IPS DF 4.7 (cell line): ENCODE results near the gene SLC16A7.
"Not testable (repeated sequence)": the region's sequence is repeated elsewhere in the genome, so short reads cannot be mapped to it uniquely, and the experiment has no call there.

Source experiments
- DNase-seq: peaks from one replicate; pipeline ENCODE4 v3.0.0-alpha.2; 2013; ENCODE audit warnings: low spot score; ENCODE audit errors: extremely low read depth

Gene SLC16A7

DNA sequence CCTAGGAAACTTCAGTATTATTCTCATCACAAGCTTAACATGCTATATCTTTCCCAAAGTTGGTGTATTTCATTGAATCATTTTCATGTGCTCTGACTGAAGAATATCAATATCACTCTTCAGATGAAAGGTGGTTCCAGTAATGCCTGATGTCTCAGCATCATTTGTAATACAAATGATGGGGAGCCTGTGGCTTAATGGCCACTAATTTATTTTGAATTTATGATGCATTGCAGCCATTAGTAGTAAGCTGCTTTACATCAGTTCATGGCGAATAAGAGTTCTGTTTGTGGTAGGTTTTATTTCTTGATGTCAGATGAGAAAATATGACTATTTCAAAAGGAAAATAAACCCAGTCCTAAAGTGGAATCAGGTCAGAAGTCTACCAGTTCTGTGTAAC lies 139.4 kb downstream of the SLC16A7 start:
- DNase-seq: no peak

DNA sequence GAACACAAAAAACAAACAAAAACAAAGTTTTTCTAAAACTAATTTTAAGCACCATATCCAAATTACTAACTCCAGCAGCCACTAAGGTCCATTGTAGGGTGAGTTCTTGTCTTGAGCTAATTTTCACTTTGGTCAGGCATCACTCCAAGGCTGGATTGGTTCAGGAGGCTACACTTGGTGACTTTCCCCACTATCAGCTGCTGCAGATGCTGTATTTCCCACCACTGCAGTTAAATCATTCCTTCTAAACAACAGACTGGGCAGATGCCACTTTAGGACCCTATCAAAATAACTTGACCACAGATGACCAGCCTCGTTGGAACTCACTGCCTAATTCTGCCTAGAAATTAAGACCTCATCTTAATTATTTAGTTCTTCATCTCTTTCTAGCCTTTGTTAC lies 140.5 kb downstream of the SLC16A7 start:
- no peak for DNase-seq

DNA sequence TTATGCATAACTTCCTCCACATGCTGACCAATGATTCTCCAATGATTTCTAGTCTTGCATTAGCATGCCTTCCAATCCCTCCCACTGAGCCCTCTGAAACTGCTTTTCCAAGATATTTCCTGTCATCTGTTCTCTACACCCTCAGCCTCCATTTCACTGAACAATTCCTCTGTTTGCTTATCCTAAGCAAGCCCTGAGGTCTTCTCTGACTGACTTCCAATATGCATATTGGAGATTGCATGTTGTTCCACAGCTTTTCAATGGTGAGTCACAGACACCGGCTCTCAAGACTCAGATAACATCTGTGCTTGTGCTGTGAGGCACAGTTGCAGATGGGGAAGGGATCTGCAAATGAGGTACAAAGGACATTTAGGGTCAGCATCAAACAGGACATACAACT lies 141.0 kb downstream of the SLC16A7 start:
- DNase-seq: no peak

DNA sequence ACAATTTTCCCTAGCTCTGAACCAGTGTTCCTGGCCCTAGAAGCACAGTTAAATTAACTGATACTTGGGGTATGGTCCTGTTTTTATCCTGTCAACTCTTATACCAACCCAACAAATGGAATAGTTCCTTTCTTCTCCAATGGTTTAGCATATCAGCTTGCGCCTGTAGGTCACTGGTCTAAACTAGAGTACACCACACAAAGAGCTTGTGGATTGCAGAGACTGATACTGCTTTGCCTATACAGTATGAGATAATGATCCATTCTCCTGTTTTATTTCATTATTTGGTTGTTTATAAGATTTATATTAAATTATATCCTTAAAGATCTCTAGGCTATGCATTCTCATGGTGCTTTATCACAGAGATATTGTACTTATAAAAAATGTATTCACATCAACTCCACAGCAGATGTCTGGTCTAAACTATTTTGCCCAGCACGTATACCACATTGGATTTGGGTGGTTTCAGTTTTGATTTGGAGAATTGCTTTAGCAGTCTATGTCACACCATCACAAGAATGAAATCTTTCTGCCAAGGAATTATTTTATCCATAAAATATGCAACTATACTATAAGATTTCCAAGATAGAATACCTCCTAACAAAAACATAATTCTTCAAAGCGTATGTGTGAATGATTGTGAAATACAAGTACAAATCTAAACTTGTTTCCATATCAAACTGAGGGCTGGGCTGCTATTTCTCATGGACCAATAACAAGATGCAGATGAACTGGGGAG lies 142.1 kb downstream of the SLC16A7 start:
- DNase-seq: no peak

DNA sequence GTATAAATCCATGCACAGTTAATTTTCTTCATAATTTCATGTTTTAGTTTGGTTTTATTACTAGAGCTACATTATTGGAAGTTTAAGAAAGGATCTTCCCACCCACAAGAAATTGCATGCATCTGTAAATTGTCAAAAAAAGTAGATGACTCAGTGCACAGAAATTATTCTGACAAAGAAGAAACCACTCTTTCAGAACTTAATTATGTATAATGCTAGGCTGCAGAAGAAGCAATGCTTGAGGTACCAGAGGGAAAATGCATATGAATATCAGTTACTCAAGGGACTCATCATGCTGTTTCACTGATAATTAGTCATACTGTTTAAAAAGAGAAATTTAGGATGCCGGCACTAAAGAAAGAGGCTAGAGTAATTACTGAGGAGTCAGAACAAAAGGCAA lies 147.0 kb downstream of the SLC16A7 start:
- no peak for DNase-seq

DNA sequence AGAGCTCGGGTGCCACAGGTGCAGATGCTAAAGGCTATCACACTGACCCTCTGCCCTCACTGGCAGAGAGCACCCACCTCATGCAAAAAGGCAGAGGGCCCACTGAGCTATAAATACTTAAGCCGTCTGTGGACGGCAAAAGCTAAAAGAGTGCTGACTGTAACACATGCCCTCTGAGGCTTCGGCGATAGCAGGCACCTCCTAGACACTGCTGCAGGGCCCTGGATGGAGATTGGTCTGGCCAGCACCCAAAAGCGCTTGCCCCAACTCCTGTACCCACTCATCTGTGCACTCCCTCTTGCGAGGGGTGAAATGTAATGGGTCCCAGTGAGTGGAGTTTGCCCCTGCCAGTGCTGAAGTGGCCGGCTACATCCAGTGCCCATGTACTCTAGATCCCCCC lies 148.7 kb downstream of the SLC16A7 start:
- DNase-seq: no peak

DNA sequence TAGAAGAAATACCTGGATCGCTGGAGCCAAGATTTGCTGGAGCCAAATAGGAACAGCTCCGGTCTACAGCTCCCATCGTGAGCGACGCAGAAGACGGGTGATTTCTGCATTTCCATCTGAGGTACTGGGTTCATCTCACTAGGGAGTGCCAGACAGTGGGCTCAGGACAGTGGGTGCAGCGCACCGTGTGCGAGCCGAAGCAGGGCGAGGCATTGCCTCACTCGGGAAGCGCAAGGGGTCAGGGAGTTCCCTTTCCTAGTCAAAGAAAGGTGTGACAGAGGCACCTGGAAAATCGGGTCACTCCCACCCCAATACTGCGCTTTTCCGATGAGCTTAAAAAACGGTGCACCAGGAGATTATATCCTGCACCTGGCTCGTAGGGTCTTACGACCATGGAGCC lies 155.3 kb downstream of the SLC16A7 start:
- not testable (repeated sequence) for DNase-seq

DNA sequence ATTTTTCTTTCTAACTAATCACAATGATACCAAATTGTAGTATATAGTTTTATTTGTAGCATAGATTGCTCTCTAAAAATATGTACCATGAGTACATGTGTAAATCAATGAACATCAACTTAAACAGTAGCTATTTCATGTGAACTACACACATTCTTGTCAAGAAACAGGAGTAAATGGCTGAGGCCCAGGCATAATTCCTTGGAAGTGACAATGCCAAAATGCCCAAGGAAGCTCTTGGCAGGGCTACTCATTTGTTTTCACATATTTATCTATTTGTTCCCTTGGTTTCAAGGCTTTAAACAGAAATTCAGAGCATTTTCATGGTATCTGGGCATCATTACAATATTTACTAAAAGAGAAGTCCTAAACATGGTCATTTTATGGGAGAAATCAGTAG lies 165.7 kb downstream of the SLC16A7 start:
- DNase-seq: no peak

DNA sequence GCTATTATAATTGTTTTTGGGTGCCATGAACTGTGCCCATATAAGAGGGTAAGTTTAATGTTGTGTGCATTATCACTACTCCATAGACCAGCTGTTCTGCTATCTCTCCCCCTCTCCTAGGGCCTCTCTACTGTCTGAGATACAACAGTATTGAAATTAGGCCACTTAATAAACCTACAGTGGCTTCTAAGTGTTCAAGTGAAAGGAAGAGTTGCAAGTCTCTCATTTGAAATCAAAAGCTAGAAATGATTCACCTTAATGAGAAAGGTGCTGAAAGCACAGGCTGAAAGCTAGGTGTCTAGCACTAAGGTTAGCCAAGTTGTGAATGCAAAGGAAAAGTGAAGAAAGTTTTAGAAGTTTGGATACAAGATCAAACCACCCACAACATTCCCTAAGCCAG lies 168.0 kb downstream of the SLC16A7 start:
- DNase-seq: no peak

DNA sequence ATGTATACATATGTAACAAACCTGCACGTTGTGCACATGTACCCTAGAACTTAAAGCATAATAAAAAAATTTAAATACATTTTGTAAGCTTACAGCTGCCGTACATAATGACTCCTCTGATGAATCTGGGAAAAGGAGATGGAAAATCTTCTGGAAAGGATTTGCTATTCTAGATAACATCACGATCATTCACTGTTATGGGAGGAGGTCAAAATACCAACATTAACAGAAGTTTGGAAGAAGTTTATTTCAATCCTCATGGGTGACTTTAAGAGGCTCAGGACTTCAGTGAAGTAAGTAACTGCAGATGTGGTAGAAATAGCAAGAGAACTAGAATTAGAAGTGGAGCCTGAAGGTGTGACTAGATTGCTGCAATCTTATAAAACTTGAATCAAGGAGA lies 172.2 kb downstream of the SLC16A7 start:
- DNase-seq: no peak

DNA sequence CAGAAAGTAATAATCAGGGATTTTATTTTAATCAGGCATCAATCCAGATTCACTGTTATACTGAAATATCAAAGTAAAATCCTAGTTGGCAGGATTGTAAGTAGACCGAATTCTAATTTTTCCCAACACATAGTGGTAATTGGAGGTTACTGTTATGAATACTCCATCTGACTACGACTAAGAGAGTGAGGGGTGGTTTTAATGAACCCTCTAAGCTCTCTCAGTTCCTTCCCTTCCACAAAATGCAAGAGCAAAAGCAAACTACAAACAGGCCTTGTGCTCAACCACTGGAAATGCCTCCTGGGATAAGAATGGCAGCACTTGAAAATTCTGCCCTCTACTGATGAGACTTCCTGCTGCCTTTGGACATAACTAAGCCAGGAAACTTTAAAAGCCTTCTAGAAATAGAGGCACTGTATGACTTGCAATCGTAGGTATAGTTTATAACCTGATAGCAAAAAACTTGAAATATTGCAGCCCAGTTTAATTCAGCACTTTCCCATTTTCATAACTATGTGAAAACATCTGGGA lies 184.8 kb downstream of the SLC16A7 start:
- DNase-seq: peak; percentile 49

DNA sequence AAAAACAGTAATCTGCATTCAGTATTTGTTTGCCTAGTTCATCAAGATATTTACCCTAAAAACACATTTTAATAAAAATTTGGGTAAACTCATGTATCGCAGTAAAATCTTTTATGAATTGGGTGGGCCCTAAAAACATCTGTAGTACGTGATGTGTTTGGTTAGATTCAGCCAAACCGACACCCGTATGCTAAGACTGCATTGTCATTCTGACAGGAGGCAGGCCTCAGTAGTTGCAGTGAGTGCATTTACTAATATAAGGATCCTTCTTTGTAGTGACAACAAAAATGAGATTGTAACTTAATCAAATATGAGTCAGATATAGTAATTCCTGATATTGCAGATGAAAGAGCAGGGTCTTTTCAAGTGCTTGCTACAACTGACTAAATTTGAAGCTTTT lies 191.8 kb downstream of the SLC16A7 start:
- DNase-seq: no peak

DNA sequence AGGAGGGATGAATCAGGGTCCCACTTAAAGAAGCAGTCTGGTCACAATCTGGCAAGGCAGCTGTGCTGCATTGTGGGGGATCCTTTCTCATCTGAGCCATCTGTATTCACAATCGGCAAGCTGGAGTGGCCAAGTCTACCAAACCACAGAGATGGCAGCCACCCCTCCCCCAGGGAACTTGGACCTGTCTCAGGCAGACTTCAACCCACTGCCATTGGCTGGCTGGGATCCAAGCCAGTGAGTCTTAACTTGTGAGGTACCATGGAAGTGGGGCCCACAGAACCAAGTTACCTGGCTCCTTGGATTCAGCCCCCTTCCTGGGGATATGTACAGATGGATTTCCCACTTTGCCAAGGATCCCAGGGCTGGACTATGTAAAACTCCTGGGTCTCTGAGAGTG lies 196.8 kb downstream of the SLC16A7 start:
- no peak for DNase-seq

DNA sequence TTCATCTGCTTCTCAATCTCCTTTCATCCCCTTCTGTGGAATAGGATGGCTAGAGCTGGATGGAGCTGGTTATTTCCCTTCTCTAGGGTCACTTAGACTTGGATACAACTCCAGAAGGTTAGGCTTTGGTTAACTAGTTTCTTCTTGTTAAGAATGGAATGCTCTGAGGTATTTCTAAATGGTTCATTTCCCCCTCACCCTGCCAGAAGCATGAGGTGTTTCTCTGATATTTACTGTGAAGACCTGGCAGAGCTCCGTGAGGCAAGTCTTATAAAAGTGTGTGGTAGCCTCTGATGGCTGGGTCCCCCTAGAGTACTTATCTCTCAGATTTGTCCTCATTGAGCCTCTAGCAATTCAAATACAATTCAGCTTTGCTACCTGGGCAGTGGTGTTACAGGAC lies 207.9 kb downstream of the SLC16A7 start:
- no peak for DNase-seq

DNA sequence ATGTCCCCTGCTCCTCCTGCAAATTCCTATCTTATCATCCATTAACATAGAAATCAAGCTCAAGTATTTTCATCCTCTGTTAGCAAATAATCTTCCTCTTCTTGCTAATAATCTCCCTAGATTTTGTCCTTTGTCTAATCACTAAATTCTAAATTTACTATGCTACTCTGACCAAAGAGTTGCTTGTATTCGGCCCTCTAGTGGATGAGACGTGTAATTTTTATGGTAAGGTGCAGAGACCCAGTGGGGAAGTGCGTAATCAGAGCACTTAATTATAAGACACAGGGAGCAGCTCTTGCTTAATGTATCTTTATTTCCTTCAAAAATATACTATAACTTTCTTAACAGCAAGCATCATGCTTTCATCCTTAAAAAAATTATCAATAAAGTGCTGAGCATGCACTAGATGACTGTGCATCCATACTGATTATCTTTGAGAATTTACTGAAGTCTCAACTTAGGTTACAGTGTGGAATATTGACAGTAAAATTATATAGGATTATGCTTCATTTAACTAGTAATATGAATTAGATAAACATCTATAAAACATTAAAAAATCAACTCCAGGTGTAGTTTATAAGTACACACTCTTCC lies 212.6 kb downstream of the SLC16A7 start:
- no peak for DNase-seq

DNA sequence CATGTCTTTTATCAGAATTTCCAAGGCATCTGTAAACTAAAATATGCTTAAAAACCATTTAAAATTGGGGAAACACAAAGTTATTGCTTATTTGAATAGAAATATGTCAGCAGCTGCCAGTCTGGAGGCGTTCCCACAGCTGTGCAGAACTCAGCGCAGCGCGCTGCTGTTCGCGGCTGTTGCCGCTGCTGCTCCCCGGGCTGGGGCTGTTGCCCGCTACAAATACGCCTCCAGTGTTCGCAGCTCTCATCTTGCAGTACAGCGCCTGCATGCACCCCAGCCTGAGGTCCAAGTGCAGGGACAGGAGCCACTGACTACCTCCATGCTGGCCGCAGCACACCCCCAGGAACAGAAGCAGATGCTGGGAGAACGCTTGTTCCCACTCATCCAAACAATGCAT lies 216.2 kb downstream of the SLC16A7 start:
- DNase-seq: no peak

DNA sequence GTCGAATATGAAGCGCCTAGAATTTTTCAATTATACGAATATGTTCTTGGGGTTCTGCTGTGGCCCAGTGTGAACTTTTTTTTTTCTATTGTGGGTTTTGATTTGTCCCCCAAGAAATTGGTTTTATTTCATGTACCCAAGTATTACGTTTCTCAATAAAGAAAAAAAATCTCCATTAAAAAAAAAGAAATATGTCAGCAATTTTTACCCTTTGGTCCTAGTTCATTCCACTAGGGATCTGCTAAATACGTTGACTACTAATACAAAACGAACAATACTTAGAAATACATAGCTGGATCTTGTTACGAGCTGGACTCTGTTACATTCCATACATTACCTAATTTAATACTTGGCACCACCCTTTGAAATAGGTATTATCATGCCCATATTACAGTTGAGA lies 216.9 kb downstream of the SLC16A7 start:
- DNase-seq: no peak

DNA sequence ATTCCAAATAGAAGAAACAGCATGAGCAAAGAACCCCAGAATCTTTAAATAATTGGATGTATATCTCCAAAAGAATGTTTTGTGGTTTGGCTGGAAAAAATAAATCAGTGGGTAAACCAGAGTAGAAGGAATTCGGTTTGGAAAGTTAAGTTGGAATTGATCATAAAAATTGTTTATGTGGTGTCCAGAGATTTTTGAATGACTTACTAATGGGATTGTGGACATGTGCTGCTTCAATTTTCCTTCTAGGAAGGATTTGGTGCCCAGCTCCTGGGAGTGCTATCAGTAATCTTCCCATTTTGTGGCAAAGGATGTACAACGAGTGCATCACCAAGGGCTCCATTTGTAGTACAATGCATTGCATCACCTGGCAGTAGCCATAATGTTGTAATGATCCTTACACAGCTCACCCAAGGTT lies 224.8 kb downstream of the SLC16A7 start:
- DNase-seq: no peak

DNA sequence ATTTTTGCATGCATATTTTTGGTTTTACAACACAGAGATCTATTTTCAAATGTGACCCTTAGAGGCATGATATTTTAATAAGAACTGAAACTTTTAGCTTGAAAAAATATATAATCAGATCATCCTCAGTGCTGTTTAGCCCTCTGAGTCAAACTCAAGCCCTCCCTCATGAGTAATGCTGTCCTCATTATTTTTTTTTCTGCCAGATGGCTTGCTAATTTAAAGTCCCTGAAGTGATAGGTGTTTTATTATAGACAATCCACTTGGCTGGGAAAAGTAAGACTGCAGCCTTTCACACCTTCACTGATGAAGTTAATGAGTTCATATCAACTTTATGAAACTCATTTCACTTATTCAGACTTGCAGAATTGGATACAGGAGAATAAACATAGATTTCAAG lies 227.7 kb downstream of the SLC16A7 start:
- DNase-seq: no peak

DNA sequence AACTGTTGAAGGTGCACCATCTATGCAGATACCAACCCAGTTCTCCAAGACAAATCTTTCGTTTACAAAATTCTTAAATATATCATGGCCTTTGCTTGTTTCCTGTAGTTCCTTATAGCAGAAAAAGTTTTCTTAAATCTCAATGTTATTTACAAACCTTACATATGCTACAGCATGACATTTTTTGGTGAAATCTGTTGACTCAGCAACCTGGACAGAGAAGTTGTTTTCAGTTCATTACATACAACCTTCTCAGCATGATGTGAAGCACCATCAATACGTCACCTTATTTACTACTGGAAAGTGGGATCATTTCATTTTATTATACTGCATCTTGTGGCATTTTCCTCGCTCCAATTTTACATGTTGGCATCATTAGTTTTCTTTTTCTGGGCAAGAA lies 231.9 kb downstream of the SLC16A7 start:
- no peak for DNase-seq

DNA sequence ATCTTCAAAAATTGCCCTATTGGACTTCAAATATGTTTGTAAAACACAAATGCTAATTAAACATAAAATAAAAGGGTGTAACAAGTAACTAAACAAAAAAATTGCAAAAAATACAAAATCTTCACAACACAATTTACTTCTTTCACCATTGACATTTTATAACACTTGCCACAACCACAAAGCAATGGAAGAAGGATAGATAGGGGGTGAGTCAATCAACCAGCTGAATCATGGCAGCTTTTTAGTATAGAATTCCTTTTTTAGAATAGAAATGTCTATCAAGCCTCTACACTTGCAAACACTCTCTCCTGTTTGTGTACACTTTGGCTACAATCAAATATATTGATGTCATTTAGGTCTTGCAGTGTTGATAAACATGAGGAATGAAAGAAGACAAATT lies 232.7 kb downstream of the SLC16A7 start:
- DNase-seq: no peak

DNA sequence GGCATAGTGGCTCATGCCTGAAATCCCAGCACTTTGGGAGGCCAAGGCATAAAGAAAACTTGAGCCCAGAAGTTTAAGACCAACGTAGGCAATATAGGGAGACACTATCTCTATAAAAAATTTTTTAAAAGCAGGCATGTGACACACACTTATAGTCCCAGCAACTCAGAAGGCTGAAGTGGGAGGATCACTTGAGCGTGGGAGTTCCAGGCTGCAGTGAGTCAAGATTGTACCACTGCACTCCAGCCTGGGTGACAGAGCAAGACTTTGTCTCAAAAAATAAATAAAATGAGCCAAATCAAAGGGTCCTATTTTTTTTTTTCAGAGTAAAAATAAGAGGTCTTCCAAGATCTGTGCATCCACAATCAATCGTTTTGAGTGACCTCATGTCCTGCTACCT lies 237.6 kb downstream of the SLC16A7 start:
- no peak for DNase-seq
